ENCODE measurements around the gene SLC38A9.

DNA sequence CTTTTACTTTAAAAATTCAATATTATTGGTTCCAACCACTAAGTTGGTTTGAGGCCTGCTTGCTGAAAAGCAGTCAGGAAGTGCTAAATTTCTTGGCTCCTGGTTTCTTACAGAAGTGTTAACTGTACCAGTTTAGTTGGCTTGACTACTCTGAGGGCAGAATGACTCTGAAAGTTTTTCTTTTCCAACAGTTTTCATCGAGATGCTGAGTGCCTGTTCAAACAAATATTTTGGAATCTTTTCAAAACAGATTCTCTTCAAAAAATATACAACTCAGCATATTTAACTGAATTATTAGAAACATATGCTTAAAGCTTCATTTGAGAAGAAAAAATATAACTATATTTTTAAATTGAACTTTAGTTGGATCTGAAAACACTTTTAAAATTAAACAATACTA, 37.0 kb downstream of the SLC38A9 start:
- TF ChIP-seq RAD21 (conservative IDR thresholded peaks at IDR 0.05 in 1 of 2, IDR thresholded peaks at IDR 0.05 in 1 of 2) = no peak
- TF ChIP-seq, protein P1, sequence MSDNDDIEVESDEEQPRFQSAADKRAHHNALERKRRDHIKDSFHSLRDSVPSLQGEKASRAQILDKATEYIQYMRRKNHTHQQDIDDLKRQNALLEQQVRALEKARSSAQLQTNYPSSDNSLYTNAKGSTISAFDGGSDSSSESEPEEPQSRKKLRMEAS (IDR thresholded peaks at IDR 0.05) = no peak
- TF ChIP-seq, protein P2, sequence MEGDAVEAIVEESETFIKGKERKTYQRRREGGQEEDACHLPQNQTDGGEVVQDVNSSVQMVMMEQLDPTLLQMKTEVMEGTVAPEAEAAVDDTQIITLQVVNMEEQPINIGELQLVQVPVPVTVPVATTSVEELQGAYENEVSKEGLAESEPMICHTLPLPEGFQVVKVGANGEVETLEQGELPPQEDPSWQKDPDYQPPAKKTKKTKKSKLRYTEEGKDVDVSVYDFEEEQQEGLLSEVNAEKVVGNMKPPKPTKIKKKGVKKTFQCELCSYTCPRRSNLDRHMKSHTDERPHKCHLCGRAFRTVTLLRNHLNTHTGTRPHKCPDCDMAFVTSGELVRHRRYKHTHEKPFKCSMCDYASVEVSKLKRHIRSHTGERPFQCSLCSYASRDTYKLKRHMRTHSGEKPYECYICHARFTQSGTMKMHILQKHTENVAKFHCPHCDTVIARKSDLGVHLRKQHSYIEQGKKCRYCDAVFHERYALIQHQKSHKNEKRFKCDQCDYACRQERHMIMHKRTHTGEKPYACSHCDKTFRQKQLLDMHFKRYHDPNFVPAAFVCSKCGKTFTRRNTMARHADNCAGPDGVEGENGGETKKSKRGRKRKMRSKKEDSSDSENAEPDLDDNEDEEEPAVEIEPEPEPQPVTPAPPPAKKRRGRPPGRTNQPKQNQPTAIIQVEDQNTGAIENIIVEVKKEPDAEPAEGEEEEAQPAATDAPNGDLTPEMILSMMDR (IDR thresholded peaks at IDR 0.05) = no peak
- no peak for TF ChIP-seq KDM5A (IDR thresholded peaks at IDR 0.05)
- TF ChIP-seq JUNB (IDR thresholded peaks at IDR 0.05) = no peak
- no peak for TF ChIP-seq POLR2A (IDR thresholded peaks at IDR 0.05; ENCODE audit: low read length)
- no peak for TF ChIP-seq MYC (IDR thresholded peaks at IDR 0.05; ENCODE audit: borderline replicate concordance, low read length)
- TF ChIP-seq SMC3 (IDR thresholded peaks at IDR 0.05) = no peak
- TF ChIP-seq, protein P3, sequence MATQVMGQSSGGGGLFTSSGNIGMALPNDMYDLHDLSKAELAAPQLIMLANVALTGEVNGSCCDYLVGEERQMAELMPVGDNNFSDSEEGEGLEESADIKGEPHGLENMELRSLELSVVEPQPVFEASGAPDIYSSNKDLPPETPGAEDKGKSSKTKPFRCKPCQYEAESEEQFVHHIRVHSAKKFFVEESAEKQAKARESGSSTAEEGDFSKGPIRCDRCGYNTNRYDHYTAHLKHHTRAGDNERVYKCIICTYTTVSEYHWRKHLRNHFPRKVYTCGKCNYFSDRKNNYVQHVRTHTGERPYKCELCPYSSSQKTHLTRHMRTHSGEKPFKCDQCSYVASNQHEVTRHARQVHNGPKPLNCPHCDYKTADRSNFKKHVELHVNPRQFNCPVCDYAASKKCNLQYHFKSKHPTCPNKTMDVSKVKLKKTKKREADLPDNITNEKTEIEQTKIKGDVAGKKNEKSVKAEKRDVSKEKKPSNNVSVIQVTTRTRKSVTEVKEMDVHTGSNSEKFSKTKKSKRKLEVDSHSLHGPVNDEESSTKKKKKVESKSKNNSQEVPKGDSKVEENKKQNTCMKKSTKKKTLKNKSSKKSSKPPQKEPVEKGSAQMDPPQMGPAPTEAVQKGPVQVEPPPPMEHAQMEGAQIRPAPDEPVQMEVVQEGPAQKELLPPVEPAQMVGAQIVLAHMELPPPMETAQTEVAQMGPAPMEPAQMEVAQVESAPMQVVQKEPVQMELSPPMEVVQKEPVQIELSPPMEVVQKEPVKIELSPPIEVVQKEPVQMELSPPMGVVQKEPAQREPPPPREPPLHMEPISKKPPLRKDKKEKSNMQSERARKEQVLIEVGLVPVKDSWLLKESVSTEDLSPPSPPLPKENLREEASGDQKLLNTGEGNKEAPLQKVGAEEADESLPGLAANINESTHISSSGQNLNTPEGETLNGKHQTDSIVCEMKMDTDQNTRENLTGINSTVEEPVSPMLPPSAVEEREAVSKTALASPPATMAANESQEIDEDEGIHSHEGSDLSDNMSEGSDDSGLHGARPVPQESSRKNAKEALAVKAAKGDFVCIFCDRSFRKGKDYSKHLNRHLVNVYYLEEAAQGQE (IDR thresholded peaks at IDR 0.05) = no peak
- no peak for TF ChIP-seq CEBPB (IDR thresholded peaks at IDR 0.05)
- TF ChIP-seq RCOR1 (IDR thresholded peaks at IDR 0.05; ENCODE audit: low read depth, low read length) = no peak
- TF ChIP-seq NFE2L2 (conservative IDR thresholded peaks at IDR 0.05; ENCODE audit: low read length) = no peak

Measured in A549 (cell line).